ENCODE measurements around the gene SCEL.

GRCh38 chr13:77518266-77518665 is 17.2 kb upstream of the SCEL start:
- TF ChIP-seq CTCF (IDR thresholded peaks at IDR 0.05; ENCODE audit: insufficient read depth, low read length) (no peak), SPI1 (IDR thresholded peaks at IDR 0.05; ENCODE audit: borderline replicate concordance, low read depth) (no peak)
